ENCODE results near the gene ATG2A. TPM values are rescaled to one million over a fixed set of nuclear protein-coding genes. Genes with fewer than 3 reads are reported as not detected.

The ATG2A gene
- total RNA-seq, 4 donors from 2014 or later: 33.0 to 93.6 (median 45.8) TPM

DNA sequence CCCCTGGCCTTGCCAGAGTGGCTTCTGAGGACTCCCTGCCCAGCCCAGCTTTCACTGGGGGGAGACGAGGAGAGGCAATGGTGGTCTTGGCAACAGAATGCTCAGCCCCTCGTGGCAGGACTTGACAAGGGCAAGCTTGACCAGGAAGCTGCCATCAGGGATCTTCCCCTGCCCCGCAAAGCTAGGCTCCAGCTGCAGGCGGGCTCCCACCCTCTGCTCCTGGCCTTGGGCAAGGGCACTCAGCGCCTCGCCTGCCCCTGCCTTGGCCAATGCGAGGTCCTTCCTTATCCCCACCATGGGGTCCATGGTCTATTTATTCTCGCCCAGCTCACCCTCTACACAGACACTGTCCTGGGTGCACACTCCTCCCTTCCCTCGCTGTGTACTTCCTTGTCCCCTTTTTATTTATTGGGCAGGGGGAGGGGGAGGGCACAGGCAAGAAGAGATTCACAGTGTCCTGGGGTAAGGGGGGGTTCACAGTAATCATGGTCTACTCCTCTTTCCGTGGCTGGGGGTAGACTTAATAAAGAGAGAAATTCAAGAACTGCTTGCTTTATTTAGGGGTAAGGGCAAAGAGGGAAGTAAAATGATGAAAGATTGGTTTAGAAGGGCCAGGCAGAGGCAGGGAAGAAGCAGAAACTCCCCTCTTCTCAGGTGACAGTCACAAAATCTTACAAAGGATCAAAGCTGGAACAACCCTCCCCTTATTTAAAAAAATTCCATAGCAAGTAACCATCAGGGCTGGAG is 17.1 kb upstream of the ATG2A start:
- Histone ChIP-seq H3K36me3 (peaks cover 0 to 67% (median 11%) of the 10 kb centered on the region in 3 donors), H3K4me1 (peaks cover 0 to 8% (median 0%) of the 10 kb centered on the region in 4 donors), H3K4me3 (no peak overlapping the region), H3K27ac (no peak overlapping the region), H3K9me3 (no peaks in the 10 kb centered on the region), H3K27me3 (no peaks in the 10 kb centered on the region)
- TF ChIP-seq, protein P1, sequence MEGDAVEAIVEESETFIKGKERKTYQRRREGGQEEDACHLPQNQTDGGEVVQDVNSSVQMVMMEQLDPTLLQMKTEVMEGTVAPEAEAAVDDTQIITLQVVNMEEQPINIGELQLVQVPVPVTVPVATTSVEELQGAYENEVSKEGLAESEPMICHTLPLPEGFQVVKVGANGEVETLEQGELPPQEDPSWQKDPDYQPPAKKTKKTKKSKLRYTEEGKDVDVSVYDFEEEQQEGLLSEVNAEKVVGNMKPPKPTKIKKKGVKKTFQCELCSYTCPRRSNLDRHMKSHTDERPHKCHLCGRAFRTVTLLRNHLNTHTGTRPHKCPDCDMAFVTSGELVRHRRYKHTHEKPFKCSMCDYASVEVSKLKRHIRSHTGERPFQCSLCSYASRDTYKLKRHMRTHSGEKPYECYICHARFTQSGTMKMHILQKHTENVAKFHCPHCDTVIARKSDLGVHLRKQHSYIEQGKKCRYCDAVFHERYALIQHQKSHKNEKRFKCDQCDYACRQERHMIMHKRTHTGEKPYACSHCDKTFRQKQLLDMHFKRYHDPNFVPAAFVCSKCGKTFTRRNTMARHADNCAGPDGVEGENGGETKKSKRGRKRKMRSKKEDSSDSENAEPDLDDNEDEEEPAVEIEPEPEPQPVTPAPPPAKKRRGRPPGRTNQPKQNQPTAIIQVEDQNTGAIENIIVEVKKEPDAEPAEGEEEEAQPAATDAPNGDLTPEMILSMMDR (IDR thresholded peaks at IDR 0.05): no peak
- TF ChIP-seq EP300 (IDR thresholded peaks at IDR 0.05): no peak
- TF ChIP-seq POLR2A (IDR thresholded peaks at IDR 0.05): no peak
- 81 to 85% methylated on average over 9 to 10 of the region's 10 CpGs for WGBS, 2 donors
- DNase-seq (ENCODE audit: low spot score in 2 of 2): no peak

DNA sequence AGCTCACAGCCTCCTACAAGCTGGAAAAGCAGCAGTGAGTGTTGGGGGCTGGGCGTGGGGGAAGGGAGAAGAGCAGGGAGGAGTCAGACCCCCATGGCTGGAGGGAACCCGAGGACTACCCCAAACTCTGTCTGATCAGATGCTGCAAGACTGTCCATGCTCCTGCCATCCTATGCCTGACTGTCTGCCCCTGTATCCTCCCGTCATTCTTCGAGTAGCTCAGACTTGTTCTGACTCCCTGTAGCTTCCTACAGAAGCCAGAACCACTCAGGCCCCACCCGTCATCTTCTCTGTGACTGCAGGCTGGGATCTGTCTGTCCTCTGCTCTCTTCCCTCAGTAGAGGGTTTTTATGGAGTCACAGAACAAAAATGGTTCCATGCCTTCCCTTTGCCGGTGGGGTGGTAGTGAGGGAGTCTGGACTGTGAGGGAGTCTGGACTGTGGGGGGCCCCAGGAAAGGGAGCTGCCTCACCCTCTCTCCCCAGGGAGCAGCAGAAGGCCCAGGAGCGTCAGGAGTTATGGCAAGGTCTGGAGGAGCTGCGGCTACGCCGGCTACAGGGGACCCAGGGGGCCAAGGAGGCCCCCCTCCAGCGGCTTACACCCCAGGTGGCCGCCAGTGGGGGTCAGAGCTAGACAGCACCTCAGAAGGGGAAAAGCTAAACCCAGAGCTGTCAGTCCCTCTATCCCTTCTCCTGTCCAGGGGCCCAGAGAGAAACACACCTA is 16.4 kb upstream of the ATG2A start:
- no peak for DNase-seq (ENCODE audit: low spot score in 2 of 2)
- Histone ChIP-seq H3K27me3 (no peaks in the 10 kb centered on the region), H3K4me3 (no peak overlapping the region), H3K4me1 (peaks cover 0 to 8% (median 0%) of the 10 kb centered on the region in 4 donors), H3K27ac (no peak overlapping the region), H3K36me3 (peaks cover 0 to 74% (median 11%) of the 10 kb centered on the region in 3 donors), H3K9me3 (no peaks in the 10 kb centered on the region)
- TF ChIP-seq EP300 (IDR thresholded peaks at IDR 0.05): no peak
- TF ChIP-seq, protein P1 (IDR thresholded peaks at IDR 0.05): no peak
- no peak for TF ChIP-seq POLR2A (IDR thresholded peaks at IDR 0.05)
- 74 to 79% methylated on average over 12 of the region's 12 CpGs for WGBS, 2 donors

DNA sequence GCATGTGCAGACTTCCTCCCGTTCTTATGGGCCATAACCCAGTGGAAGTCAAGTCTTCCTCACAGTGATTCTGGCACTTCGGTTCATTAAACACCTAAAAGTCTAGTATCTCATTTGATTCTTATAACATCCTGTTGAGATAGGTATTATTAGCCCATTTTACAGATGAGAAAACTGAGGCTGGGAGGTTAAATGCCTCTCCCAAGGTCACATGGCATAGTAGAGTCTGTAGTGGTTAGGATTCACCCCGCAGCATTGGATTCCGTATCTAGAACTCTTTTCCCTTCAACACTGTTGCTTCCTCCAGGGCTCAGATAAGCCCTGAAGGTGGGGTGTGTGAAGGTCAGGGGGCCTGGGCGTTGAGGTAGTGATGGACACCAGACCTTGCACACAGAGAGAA is 15.3 kb upstream of the ATG2A start:
- peaks cover 0 to 85% (median 11%) of the 10 kb centered on the region in 3 donors for H3K36me3 ChIP-seq
- TF ChIP-seq POLR2A (IDR thresholded peaks at IDR 0.05): no peak
- TF ChIP-seq EP300 (IDR thresholded peaks at IDR 0.05): no peak
- TF ChIP-seq, protein P1 (IDR thresholded peaks at IDR 0.05): no peak
- peaks cover 0 to 8% (median 0%) of the 10 kb centered on the region in 4 donors for H3K4me1 ChIP-seq
- H3K27me3 ChIP-seq: no peaks in the 10 kb centered on the region
- H3K27ac ChIP-seq: no peak overlapping the region
- no peaks in the 10 kb centered on the region for H3K9me3 ChIP-seq
- 88 to 90% methylated on average over 5 of the region's 5 CpGs for WGBS, 2 donors
- H3K4me3 ChIP-seq: no peak overlapping the region
- no peak for DNase-seq (ENCODE audit: low spot score in 2 of 2)

DNA sequence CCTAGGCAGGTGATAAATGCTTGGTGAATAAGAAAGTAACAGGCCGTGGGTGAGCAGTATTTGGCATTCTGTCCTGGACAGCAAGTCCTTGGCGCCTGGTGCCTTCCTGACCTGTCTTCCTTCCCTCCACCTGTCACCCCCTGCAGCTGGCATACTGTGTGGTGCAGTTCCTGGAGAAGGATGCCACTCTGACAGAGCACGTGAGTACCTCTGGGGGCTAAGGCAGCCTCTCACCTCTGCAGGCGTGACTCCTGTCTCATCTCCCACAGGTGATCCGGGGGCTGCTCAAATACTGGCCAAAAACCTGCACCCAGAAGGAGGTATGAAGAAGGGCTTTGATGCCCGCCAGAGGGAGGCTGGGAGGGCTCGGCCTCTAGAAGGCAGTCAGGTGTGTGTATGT is 14.3 kb upstream of the ATG2A start:
- WGBS, 2 donors: 91 to 94% methylated on average over 7 of the region's 7 CpGs
- H3K4me3 ChIP-seq: no peak overlapping the region
- no peaks in the 10 kb centered on the region for H3K9me3 ChIP-seq
- no peak for TF ChIP-seq EP300 (IDR thresholded peaks at IDR 0.05)
- no peak for TF ChIP-seq POLR2A (IDR thresholded peaks at IDR 0.05)
- TF ChIP-seq, protein P1 (IDR thresholded peaks at IDR 0.05): no peak
- no peak overlapping the region for H3K27ac ChIP-seq
- no peaks in the 10 kb centered on the region for H3K27me3 ChIP-seq
- H3K36me3 ChIP-seq: peaks cover 0 to 95% (median 11%) of the 10 kb centered on the region in 3 donors
- no peak for DNase-seq (ENCODE audit: low spot score in 2 of 2)
- H3K4me1 ChIP-seq: peaks cover 0 to 12% (median 0%) of the 10 kb centered on the region in 4 donors

DNA sequence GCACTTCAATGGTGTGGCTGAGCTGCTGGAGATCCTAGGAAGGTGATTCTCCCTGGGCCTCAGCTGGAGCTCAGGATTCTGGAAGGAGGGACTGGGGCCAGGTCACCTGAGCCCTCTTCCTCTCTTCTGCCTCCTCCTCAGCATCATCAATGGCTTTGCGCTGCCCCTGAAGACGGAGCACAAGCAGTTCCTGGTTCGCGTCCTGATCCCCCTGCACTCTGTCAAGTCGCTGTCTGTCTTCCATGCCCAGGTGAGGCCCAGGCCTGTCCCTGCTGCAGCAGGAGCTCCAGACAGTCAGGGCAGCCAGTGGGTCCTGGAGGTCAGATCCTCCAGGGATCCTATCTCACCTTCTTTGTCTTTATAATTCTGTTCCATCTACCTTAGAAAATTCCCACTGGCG is 13.3 kb upstream of the ATG2A start:
- Histone ChIP-seq H3K27ac (no peak overlapping the region), H3K9me3 (no peaks in the 10 kb centered on the region), H3K4me3 (no peak overlapping the region), H3K4me1 (peaks cover 0 to 13% (median 6%) of the 10 kb centered on the region in 4 donors), H3K36me3 (peaks cover 0 to 90% (median 11%) of the 10 kb centered on the region in 3 donors), H3K27me3 (no peaks in the 10 kb centered on the region)
- no peak for DNase-seq (ENCODE audit: low spot score in 2 of 2)
- TF ChIP-seq POLR2A (IDR thresholded peaks at IDR 0.05) (no peak), EP300 (IDR thresholded peaks at IDR 0.05) (no peak)
- TF ChIP-seq, protein P1 (IDR thresholded peaks at IDR 0.05): no peak
- 89 to 95% methylated on average over 6 of the region's 6 CpGs for WGBS, 2 donors
